Panc1 (cell line): ENCODE measurements around the gene AMIGO3. TPM values are rescaled to one million over a fixed set of nuclear protein-coding genes. Genes with fewer than 3 reads are reported as not detected.

Experiments
- ATAC-seq: fragments of 200-7000 bp; cut with Tn5 transposase; 2 replicates; pipeline ENCODE4 v1.9.1; 2020; ENCODE audit warnings: mild to moderate bottlenecking, moderate library complexity
- BruUV-seq: library from RNA; stranded (reverse); fragments of 400-500 nt; replicated peaks from 2 replicates; lab custom pipeline; 2021; lab: Mats Ljungman, UMichigan
- CTCF ChIA-PET: fragments of 300-600 bp; sonication (Branson Sonifier 250); formaldehyde crosslinking; loops from one replicate; lab custom pipeline; 2022; ENCODE audit warnings: antibody characterized with exemption; lab: Charles Lee
- POLR2A ChIA-PET: fragments of 300-600 bp; sonication (Branson Sonifier 250); formaldehyde crosslinking; loops from one replicate; lab custom pipeline; 2022; ENCODE audit warnings: antibody characterized with exemption; lab: Charles Lee
- DNase-seq: peaks from one replicate; pipeline ENCODE4 v3.0.0-alpha.2; 2010; ENCODE audit warnings: low read depth, low spot score
- H3K27ac ChIP-seq: 2 replicates; pipeline ENCODE4 v1.5.1; 2011; ENCODE audit warnings: mild to moderate bottlenecking, low read length, inconsistent platforms
- H3K27me3 ChIP-seq: fragments of 200-500 bp; sonication (Bioruptor generic); 2 replicates; pipeline ENCODE4 v1.6.0; 2014; ENCODE audit warnings: low read length, inconsistent platforms; ENCODE audit not compliant: control insufficient read depth, insufficient read depth
- H3K36me3 ChIP-seq: fragments of 200-500 bp; sonication (Bioruptor generic); 2 replicates; pipeline ENCODE4 v1.5.1; 2014; ENCODE audit warnings: inconsistent platforms, mild to moderate bottlenecking, low read length, moderate library complexity; ENCODE audit not compliant: control insufficient read depth, insufficient read depth
- H3K4me1 ChIP-seq: 2 replicates; pipeline ENCODE4 v1.5.1; 2011; ENCODE audit warnings: inconsistent platforms, mild to moderate bottlenecking, low read length, moderate library complexity; ENCODE audit not compliant: control insufficient read depth, insufficient read depth
- H3K4me3 ChIP-seq, 2 experiments: 2 replicates each; pipeline ENCODE4 v1.5.1; 2011 to 2012; ENCODE audit warnings: low read depth in 2 of 2, low read length in 2 of 2, mild to moderate bottlenecking in 2 of 2, inconsistent platforms in 1 of 2, moderate library complexity in 1 of 2
- H3K9me3 ChIP-seq: fragments of 200-500 bp; sonication (Bioruptor generic); 2 replicates; pipeline ENCODE4 v1.5.1; 2014; ENCODE audit warnings: low read depth, mild to moderate bottlenecking, inconsistent platforms, low read length, moderate library complexity; ENCODE audit not compliant: control insufficient read depth, insufficient read depth
- POLR2AphosphoS5 ChIP-seq: IDR thresholded peaks from 2 replicates; pipeline ENCODE4 v1.6.1; 2012; ENCODE audit warnings: mild to moderate bottlenecking, low read depth, low read length, moderate library complexity
- SIN3A ChIP-seq: IDR thresholded peaks from 2 replicates; pipeline ENCODE4 v1.6.1; 2012; ENCODE audit warnings: low read depth, mild to moderate bottlenecking, low read length, moderate library complexity, borderline replicate concordance; ENCODE audit not compliant: insufficient read depth
- TCF7L2 ChIP-seq: IDR thresholded peaks from 2 replicates; pipeline ENCODE4 v1.6.1; 2011; ENCODE audit warnings: mild to moderate bottlenecking, low read depth, low read length, inconsistent platforms
- in situ Hi-C: cut with HindIII; loops from 2 replicates; pipeline ENCODE4 v1.10.0; 2016; ENCODE audit warnings: low sequenced_read_pairs, low pct_unique_long_range_greater_than_20kb
- intact Hi-C: fragments of 100-400 bp; cut with micrococcal nuclease; formaldehyde crosslinking; loops from one replicate; pipeline ENCODE4 v1.10.0; 2022; ENCODE audit not compliant: unreplicated experiment
- total RNA-seq: library from RNA; stranded (reverse); gene quantifications from one replicate; pipeline ENCODE4 v1.2.1, GENCODE V29; 2021; ENCODE audit not compliant: unreplicated experiment
- TF ChIP-seq, protein P1 (sequence below), 2 experiments: IDR thresholded peaks; 2 replicates each; pipeline ENCODE4 v1.6.1; 2011 to 2012; ENCODE audit warnings: low read depth in 2 of 2, control low read depth in 1 of 2, low read length in 1 of 2, mild to moderate bottlenecking in 1 of 2, moderate library complexity in 1 of 2; ENCODE audit not compliant: insufficient read depth in 1 of 2
- TF ChIP-seq, protein P2 (sequence below): fragments of 450-650 bp; IDR thresholded peaks from 2 replicates; pipeline ENCODE4 v1.5.1; 2017; ENCODE audit warnings: mild to moderate bottlenecking

Gene AMIGO3
- total RNA-seq, 1 experiment from 2014 or later: 0.72 TPM

DNA sequence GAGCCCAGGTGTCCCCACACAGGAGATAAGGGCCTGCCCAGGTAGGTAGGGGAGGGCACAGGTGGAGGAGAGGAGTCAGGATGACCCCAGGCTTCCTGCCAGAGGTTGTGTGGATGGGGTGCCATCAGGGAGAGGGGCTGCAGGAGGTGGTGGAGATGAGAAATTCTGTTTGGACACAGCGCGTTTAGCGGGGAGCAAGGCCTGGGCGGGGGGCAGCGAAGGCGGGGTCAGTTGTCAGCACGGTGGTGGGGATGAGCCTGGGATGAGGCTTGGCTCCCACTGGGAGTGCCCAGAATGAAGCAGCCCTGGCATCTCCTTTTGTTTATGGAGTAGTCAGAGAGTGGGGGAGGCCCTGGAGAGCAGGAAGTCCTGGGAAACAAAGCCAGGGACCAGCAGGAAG lies 15.5 kb downstream of the AMIGO3 start:
- TF ChIP-seq POLR2AphosphoS5 (no peak), TCF7L2 (no peak), SIN3A (no peak)
- TF ChIP-seq, protein P1, sequence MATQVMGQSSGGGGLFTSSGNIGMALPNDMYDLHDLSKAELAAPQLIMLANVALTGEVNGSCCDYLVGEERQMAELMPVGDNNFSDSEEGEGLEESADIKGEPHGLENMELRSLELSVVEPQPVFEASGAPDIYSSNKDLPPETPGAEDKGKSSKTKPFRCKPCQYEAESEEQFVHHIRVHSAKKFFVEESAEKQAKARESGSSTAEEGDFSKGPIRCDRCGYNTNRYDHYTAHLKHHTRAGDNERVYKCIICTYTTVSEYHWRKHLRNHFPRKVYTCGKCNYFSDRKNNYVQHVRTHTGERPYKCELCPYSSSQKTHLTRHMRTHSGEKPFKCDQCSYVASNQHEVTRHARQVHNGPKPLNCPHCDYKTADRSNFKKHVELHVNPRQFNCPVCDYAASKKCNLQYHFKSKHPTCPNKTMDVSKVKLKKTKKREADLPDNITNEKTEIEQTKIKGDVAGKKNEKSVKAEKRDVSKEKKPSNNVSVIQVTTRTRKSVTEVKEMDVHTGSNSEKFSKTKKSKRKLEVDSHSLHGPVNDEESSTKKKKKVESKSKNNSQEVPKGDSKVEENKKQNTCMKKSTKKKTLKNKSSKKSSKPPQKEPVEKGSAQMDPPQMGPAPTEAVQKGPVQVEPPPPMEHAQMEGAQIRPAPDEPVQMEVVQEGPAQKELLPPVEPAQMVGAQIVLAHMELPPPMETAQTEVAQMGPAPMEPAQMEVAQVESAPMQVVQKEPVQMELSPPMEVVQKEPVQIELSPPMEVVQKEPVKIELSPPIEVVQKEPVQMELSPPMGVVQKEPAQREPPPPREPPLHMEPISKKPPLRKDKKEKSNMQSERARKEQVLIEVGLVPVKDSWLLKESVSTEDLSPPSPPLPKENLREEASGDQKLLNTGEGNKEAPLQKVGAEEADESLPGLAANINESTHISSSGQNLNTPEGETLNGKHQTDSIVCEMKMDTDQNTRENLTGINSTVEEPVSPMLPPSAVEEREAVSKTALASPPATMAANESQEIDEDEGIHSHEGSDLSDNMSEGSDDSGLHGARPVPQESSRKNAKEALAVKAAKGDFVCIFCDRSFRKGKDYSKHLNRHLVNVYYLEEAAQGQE (IDR thresholded peaks at IDR 0.05; ENCODE audit: insufficient read depth in 1 of 2, low read depth in 2 of 2, low read length in 1 of 2): no peak
- TF ChIP-seq, protein P2, sequence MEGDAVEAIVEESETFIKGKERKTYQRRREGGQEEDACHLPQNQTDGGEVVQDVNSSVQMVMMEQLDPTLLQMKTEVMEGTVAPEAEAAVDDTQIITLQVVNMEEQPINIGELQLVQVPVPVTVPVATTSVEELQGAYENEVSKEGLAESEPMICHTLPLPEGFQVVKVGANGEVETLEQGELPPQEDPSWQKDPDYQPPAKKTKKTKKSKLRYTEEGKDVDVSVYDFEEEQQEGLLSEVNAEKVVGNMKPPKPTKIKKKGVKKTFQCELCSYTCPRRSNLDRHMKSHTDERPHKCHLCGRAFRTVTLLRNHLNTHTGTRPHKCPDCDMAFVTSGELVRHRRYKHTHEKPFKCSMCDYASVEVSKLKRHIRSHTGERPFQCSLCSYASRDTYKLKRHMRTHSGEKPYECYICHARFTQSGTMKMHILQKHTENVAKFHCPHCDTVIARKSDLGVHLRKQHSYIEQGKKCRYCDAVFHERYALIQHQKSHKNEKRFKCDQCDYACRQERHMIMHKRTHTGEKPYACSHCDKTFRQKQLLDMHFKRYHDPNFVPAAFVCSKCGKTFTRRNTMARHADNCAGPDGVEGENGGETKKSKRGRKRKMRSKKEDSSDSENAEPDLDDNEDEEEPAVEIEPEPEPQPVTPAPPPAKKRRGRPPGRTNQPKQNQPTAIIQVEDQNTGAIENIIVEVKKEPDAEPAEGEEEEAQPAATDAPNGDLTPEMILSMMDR: no peak
- in situ Hi-C loops (no loop called here), intact Hi-C loops (no loop called here)
- POLR2A ChIA-PET: no interaction called here
- Histone ChIP-seq H3K4me1 (no peaks in the 10 kb centered on the region), H3K27me3 (no peaks in the 10 kb centered on the region), H3K4me3 (no peak overlapping the region), H3K9me3 (no peaks in the 10 kb centered on the region), H3K36me3 (no peaks in the 10 kb centered on the region), H3K27ac (no peak overlapping the region)
- DNase-seq (no peak), ATAC-seq (no peak)
- CTCF ChIA-PET: no interaction called here
- BruUV-seq: no TSS peak

DNA sequence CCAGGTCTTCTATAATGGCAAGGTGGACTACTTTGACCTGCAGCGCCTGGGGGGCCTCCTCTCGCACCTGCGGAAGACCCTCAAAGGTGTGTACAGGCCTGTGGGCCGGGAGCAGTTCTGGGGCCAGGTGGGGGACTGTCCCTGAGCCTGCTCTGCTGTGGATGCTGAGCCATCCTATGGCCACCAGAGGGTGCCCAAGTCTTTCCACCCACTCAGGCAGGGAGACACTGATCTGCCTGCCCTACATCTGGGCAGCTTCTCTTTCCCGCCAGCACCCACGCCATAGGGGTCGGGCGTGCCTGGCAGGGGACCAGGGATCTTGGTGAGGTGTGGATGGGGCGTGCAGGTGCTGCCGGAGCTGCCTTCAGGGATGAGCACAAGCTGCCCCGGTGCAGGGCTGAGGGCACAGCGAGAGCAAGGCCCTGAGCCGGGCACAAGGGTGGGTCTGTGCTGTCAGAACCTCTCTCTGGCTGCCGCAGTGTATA lies 16.0 kb downstream of the AMIGO3 start:
- ChIA-PET CTCF (no interaction called here), POLR2A (no interaction called here)
- peak; percentile 30 for DNase-seq
- no peak overlapping the region for H3K27ac ChIP-seq
- no peaks in the 10 kb centered on the region for H3K9me3 ChIP-seq
- intact Hi-C loops: no loop called here
- no peak overlapping the region for H3K4me3 ChIP-seq
- H3K27me3 ChIP-seq: no peaks in the 10 kb centered on the region
- no peaks in the 10 kb centered on the region for H3K36me3 ChIP-seq
- H3K4me1 ChIP-seq: no peaks in the 10 kb centered on the region
- ATAC-seq: peak; percentile 92
- no TSS peak for BruUV-seq
- TF ChIP-seq, protein P2: peak; percentile 89
- TF ChIP-seq, protein P1 (IDR thresholded peaks at IDR 0.05; ENCODE audit: insufficient read depth in 1 of 2, low read depth in 2 of 2, low read length in 1 of 2): no peak
- TF ChIP-seq TCF7L2 (no peak), POLR2AphosphoS5 (no peak)
- in situ Hi-C loops: no loop called here
